ENCODE data around the gene PLP1. TPM values are rescaled to one million over a fixed set of nuclear protein-coding genes. Genes with fewer than 3 reads are reported as not detected.

PLP1 gene
- total RNA-seq, 4 donors from 2014 or later: 11.2 to 27.5 (median 17.1) TPM

GRCh38 chrX:103733017-103733416 lies 43.6 kb upstream of the PLP1 start:
- Histone ChIP-seq H3K36me3 (no peaks in the 10 kb centered on the region), H3K27ac (no peak overlapping the region), H3K27me3 (no peaks in the 10 kb centered on the region), H3K9me3 (no peaks in the 10 kb centered on the region), H3K4me1 (peaks cover 10% of the 10 kb centered on the region), H3K4me3 (no peak overlapping the region)
- 81% methylated on average over 1 of the region's 1 CpG for WGBS
- no peak for DNase-seq (ENCODE audit: low spot score in 2 of 2)
- TF ChIP-seq POLR2A (IDR thresholded peaks at IDR 0.05) (no peak), CTCF (IDR thresholded peaks at IDR 0.05) (no peak), POLR2AphosphoS5 (IDR thresholded peaks at IDR 0.05) (no peak)

- Histone ChIP-seq H3K9me3 (no peaks in the 10 kb centered on the region), H3K27me3 (no peaks in the 10 kb centered on the region), H3K4me1 (peaks cover 10% of the 10 kb centered on the region), H3K27ac (no peak overlapping the region), H3K4me3 (no peak overlapping the region), H3K36me3 (no peaks in the 10 kb centered on the region)
- no peak for DNase-seq (ENCODE audit: low spot score in 2 of 2)
- 63% methylated on average over 4 of the region's 4 CpGs for WGBS
- no peak for TF ChIP-seq POLR2A (IDR thresholded peaks at IDR 0.05)
These were observed 42.4 kb upstream of the PLP1 start for GRCh38 chrX:103734125-103734760.

- H3K36me3 ChIP-seq: no peaks in the 10 kb centered on the region
- TF ChIP-seq CTCF (IDR thresholded peaks at IDR 0.05) (no peak), POLR2AphosphoS5 (IDR thresholded peaks at IDR 0.05) (no peak), EP300 (IDR thresholded peaks at IDR 0.05) (no peak), POLR2A (IDR thresholded peaks at IDR 0.05) (no peak)
- H3K4me1 ChIP-seq: no peaks in the 10 kb centered on the region
- H3K27me3 ChIP-seq: no peaks in the 10 kb centered on the region
- no peaks in the 10 kb centered on the region for H3K9me3 ChIP-seq
- H3K27ac ChIP-seq: no peak overlapping the region
- no peak for DNase-seq (ENCODE audit: low spot score in 2 of 2)
- no peak overlapping the region for H3K4me3 ChIP-seq
These were observed 38.9 kb upstream of the PLP1 start for GRCh38 chrX:103737696-103738095.

- no peaks in the 10 kb centered on the region for H3K9me3 ChIP-seq
- no peak for DNase-seq (ENCODE audit: low spot score in 2 of 2)
- H3K27me3 ChIP-seq: no peaks in the 10 kb centered on the region
- no peak overlapping the region for H3K4me3 ChIP-seq
- no peaks in the 10 kb centered on the region for H3K36me3 ChIP-seq
- 86% methylated on average over 1 of the region's 1 CpG for WGBS
- TF ChIP-seq CTCF (IDR thresholded peaks at IDR 0.05) (no peak), POLR2A (IDR thresholded peaks at IDR 0.05) (no peak)
- H3K27ac ChIP-seq: no peak overlapping the region
- no peaks in the 10 kb centered on the region for H3K4me1 ChIP-seq
These were observed 37.2 kb upstream of the PLP1 start for GRCh38 chrX:103739421-103739820.

GRCh38 chrX:103741879-103742278 lies 34.8 kb upstream of the PLP1 start:
- WGBS: 58% methylated on average over 1 of the region's 1 CpG
- no peak for TF ChIP-seq EP300 (IDR thresholded peaks at IDR 0.05)
- no peak for TF ChIP-seq POLR2AphosphoS5 (IDR thresholded peaks at IDR 0.05)
- TF ChIP-seq CTCF (IDR thresholded peaks at IDR 0.05): no peak
- no peak for TF ChIP-seq POLR2A (IDR thresholded peaks at IDR 0.05)
- H3K4me1 ChIP-seq: no peaks in the 10 kb centered on the region
- no peaks in the 10 kb centered on the region for H3K9me3 ChIP-seq
- no peak for DNase-seq (ENCODE audit: low spot score in 2 of 2)
- no peaks in the 10 kb centered on the region for H3K27me3 ChIP-seq
- no peaks in the 10 kb centered on the region for H3K36me3 ChIP-seq
- H3K4me3 ChIP-seq: no peak overlapping the region
- H3K27ac ChIP-seq: no peak overlapping the region

- H3K27me3 ChIP-seq: no peaks in the 10 kb centered on the region
- H3K27ac ChIP-seq: no peak overlapping the region
- H3K4me3 ChIP-seq: no peak overlapping the region
- H3K9me3 ChIP-seq: no peaks in the 10 kb centered on the region
- no peak for DNase-seq (ENCODE audit: low spot score in 2 of 2)
- H3K4me1 ChIP-seq: no peaks in the 10 kb centered on the region
- H3K36me3 ChIP-seq: no peaks in the 10 kb centered on the region
- 53% methylated on average over 6 of the region's 6 CpGs for WGBS
- no peak for TF ChIP-seq EP300 (IDR thresholded peaks at IDR 0.05)
- no peak for TF ChIP-seq POLR2AphosphoS5 (IDR thresholded peaks at IDR 0.05)
- no peak for TF ChIP-seq CTCF (IDR thresholded peaks at IDR 0.05)
- no peak for TF ChIP-seq POLR2A (IDR thresholded peaks at IDR 0.05)
These were observed 34.3 kb upstream of the PLP1 start for GRCh38 chrX:103742339-103742738.

All from suprapubic skin (tissue), 4 donors.